WTC11 (cell line): ENCODE data around the gene PNLIPRP1. TPM values are rescaled to one million over a fixed set of nuclear protein-coding genes. Genes with fewer than 3 reads are reported as not detected.

Experiments
- ATAC-seq: fragments of 200-7000 bp; cut with Tn5 transposase; 2 replicates; pipeline ENCODE4 v1.10.0; 2021; ENCODE audit warnings: mild to moderate bottlenecking, moderate library complexity
- CTCF ChIA-PET: fragments of 300-600 bp; sonication (Branson Sonifier 250); formaldehyde crosslinking; loops from one replicate; lab custom pipeline; 2021; ENCODE audit warnings: antibody characterized with exemption; lab: Charles Lee
- POLR2A ChIA-PET: fragments of 350-600 bp; sonication (Branson Sonifier 250); formaldehyde crosslinking; loops from one replicate; lab custom pipeline; 2021; ENCODE audit warnings: antibody characterized with exemption; lab: Charles Lee
- DNase-seq: peaks from one replicate; pipeline ENCODE4 v3.0.0; 2021; ENCODE audit warnings: low spot score
- H3K27ac Mint-ChIP-seq: 2 replicates; pipeline ENCODE4 v1.8.0; 2021; ENCODE audit warnings: mixed read lengths
- H3K27me3 Mint-ChIP-seq: 2 replicates; pipeline ENCODE4 v1.8.0; 2021; ENCODE audit warnings: low read depth, mild to moderate bottlenecking, moderate library complexity, mixed read lengths
- H3K36me3 Mint-ChIP-seq: 2 replicates; pipeline ENCODE4 v1.8.0; 2021; ENCODE audit warnings: mixed read lengths
- H3K4me1 Mint-ChIP-seq: 2 replicates; pipeline ENCODE4 v1.8.0; 2022; ENCODE audit warnings: mixed read lengths
- H3K4me3 Mint-ChIP-seq: 2 replicates; pipeline ENCODE4 v1.8.0; 2021; ENCODE audit warnings: mild to moderate bottlenecking, moderate library complexity, mixed read lengths
- H3K9me3 Mint-ChIP-seq: 2 replicates; pipeline ENCODE4 v1.8.0; 2021; ENCODE audit warnings: mixed read lengths
- FOXJ3 ChIP-seq: sonication (generic); formaldehyde crosslinking; IDR thresholded peaks from 2 replicates; pipeline ENCODE4 v1.9.0; 2021; ENCODE audit warnings: missing genetic modification reagents, mild to moderate bottlenecking, borderline replicate concordance
- FOXP1 ChIP-seq: sonication (generic); formaldehyde crosslinking; IDR thresholded peaks from 2 replicates; pipeline ENCODE4 v1.8.0; 2022; ENCODE audit warnings: missing genetic modification reagents, mild to moderate bottlenecking, moderate library complexity, borderline replicate concordance
- GABPB1 ChIP-seq: sonication (generic); formaldehyde crosslinking; IDR thresholded peaks from 2 replicates; pipeline ENCODE4 v1.8.1; 2023; ENCODE audit warnings: mild to moderate bottlenecking, missing genetic modification reagents
- HMGA2 ChIP-seq: fragments of 250-450 bp; sonication (Bioruptor Pico); IDR thresholded peaks from 2 replicates; pipeline ENCODE4 v1.4.0; 2021; ENCODE audit warnings: mild to moderate bottlenecking, moderate library complexity
- KAT7 ChIP-seq: sonication (generic); formaldehyde crosslinking; IDR thresholded peaks from 2 replicates; pipeline ENCODE4 v1.8.1; 2023; ENCODE audit warnings: missing genetic modification reagents, mild to moderate bottlenecking, borderline replicate concordance
- NFE2L1 ChIP-seq: sonication (generic); formaldehyde crosslinking; IDR thresholded peaks from 2 replicates; pipeline ENCODE4 v1.8.1; 2023; ENCODE audit warnings: missing genetic modification reagents
- RORB ChIP-seq: fragments of 250-450 bp; sonication (Bioruptor Pico); IDR thresholded peaks from 2 replicates; pipeline ENCODE4 v1.9.0; 2021; ENCODE audit warnings: mild to moderate bottlenecking
- TEAD1 ChIP-seq: sonication (generic); formaldehyde crosslinking; IDR thresholded peaks from 2 replicates; pipeline ENCODE4 v1.8.0; 2022; ENCODE audit warnings: mild to moderate bottlenecking, missing genetic modification reagents
- ZNF121 ChIP-seq: sonication (generic); formaldehyde crosslinking; IDR thresholded peaks from 2 replicates; pipeline ENCODE4 v1.8.0; 2023; ENCODE audit warnings: missing genetic modification reagents
- ZNF138 ChIP-seq: sonication (generic); formaldehyde crosslinking; conservative IDR thresholded peaks from 2 replicates; pipeline ENCODE4 v1.8.1; 2022; ENCODE audit warnings: mild to moderate bottlenecking, moderate library complexity, missing genetic modification reagents
- ZNF232 ChIP-seq: sonication (generic); formaldehyde crosslinking; IDR thresholded peaks from 2 replicates; pipeline ENCODE4 v1.8.0; 2022; ENCODE audit warnings: mild to moderate bottlenecking, missing genetic modification reagents
- ZNF263 ChIP-seq: sonication (generic); formaldehyde crosslinking; IDR thresholded peaks from 2 replicates; pipeline ENCODE4 v1.8.1; 2022; ENCODE audit warnings: low read depth, mild to moderate bottlenecking, moderate library complexity, missing genetic modification reagents
- ZNF423 ChIP-seq: fragments of 250-450 bp; sonication (Bioruptor Pico); IDR thresholded peaks from 2 replicates; pipeline ENCODE4 v2.1.2; 2022; ENCODE audit warnings: mild to moderate bottlenecking, moderate library complexity
- total RNA-seq: library from RNA; stranded (reverse); gene quantifications from 3 replicates; pipeline ENCODE4 v1.2.3, GENCODE V29; 2021
- TF ChIP-seq, protein P1 (sequence below): sonication (generic); formaldehyde crosslinking; IDR thresholded peaks from 2 replicates; pipeline ENCODE4 v1.8.1; 2022; ENCODE audit warnings: mild to moderate bottlenecking, missing genetic modification reagents, moderate library complexity, borderline replicate concordance
- TF ChIP-seq, protein P2 (sequence below): sonication (generic); formaldehyde crosslinking; IDR thresholded peaks from 2 replicates; pipeline ENCODE4 v1.8.0; 2022; ENCODE audit warnings: mild to moderate bottlenecking, missing genetic modification reagents
- TF ChIP-seq, protein P3 (sequence below): fragments of 250-450 bp; sonication (Bioruptor Pico); IDR thresholded peaks from 2 replicates; pipeline ENCODE4 v2.1.2; 2022; ENCODE audit warnings: mild to moderate bottlenecking, moderate library complexity
- TF ChIP-seq, protein P4 (sequence below): sonication (generic); formaldehyde crosslinking; IDR thresholded peaks from 2 replicates; pipeline ENCODE4 v1.8.0; 2023; ENCODE audit warnings: missing genetic modification reagents, mild to moderate bottlenecking, borderline replicate concordance
- TF ChIP-seq, protein P5 (sequence below): fragments of 250-450 bp; sonication (Bioruptor Pico); IDR thresholded peaks from 2 replicates; pipeline ENCODE4 v1.9.0; 2021; ENCODE audit warnings: moderate library complexity, mild to moderate bottlenecking, inconsistent platforms, borderline replicate concordance
- TF ChIP-seq, protein P6 (sequence below): sonication (generic); formaldehyde crosslinking; IDR thresholded peaks from 2 replicates; pipeline ENCODE4 v1.8.0; 2022; ENCODE audit warnings: missing genetic modification reagents
- TF ChIP-seq, protein P7 (sequence below): sonication (generic); formaldehyde crosslinking; IDR thresholded peaks from 2 replicates; pipeline ENCODE4 v1.8.1; 2023; ENCODE audit warnings: mild to moderate bottlenecking, missing genetic modification reagents, moderate library complexity
- TF ChIP-seq, protein P8 (sequence below): sonication (generic); formaldehyde crosslinking; IDR thresholded peaks from 2 replicates; pipeline ENCODE4 v1.8.0; 2023; ENCODE audit warnings: mild to moderate bottlenecking, missing genetic modification reagents

PNLIPRP1 gene
- total RNA-seq, 1 experiment from 2014 or later = 0.68 TPM

DNA sequence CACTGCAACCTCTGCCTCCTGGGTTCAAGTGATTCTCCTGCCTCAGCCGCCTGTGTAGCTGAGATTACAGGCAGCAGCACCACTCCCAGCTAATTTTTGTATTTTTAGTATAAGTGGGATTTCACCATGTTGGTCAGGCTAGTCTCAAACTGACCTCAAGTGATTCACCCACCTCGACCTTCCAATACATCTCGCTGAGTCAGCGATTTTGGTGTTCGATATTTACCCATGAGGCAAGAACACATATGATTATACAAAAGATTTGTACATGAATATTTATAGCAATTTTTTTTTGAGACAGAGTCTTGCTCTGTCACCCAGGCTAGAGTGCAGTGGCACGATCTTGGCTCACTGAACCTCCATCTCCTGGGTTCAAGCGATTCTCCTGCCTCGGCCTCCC, 25.2 kb upstream of the PNLIPRP1 start:
- ATAC-seq = no peak
- H3K4me1 Mint-ChIP-seq = no peaks in the 10 kb centered on the region
- no peak for DNase-seq
- POLR2A ChIA-PET = no interaction called here
- H3K4me3 Mint-ChIP-seq = no peak overlapping the region
- H3K27me3 Mint-ChIP-seq = no peaks in the 10 kb centered on the region
- CTCF ChIA-PET = no interaction called here
- H3K9me3 Mint-ChIP-seq = no peaks in the 10 kb centered on the region
- TF ChIP-seq ZNF263 (CRISPR knock-in tag) (no peak), ZNF232 (no peak), HMGA2 (CRISPR knock-in tag) (no peak), ZNF138 (CRISPR knock-in tag) (no peak), NFE2L1 (CRISPR knock-in tag) (no peak)
- TF ChIP-seq, protein P1, sequence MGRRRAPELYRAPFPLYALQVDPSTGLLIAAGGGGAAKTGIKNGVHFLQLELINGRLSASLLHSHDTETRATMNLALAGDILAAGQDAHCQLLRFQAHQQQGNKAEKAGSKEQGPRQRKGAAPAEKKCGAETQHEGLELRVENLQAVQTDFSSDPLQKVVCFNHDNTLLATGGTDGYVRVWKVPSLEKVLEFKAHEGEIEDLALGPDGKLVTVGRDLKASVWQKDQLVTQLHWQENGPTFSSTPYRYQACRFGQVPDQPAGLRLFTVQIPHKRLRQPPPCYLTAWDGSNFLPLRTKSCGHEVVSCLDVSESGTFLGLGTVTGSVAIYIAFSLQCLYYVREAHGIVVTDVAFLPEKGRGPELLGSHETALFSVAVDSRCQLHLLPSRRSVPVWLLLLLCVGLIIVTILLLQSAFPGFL (CRISPR knock-in tag) = no peak
- TF ChIP-seq, protein P2, sequence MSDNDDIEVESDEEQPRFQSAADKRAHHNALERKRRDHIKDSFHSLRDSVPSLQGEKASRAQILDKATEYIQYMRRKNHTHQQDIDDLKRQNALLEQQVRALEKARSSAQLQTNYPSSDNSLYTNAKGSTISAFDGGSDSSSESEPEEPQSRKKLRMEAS = no peak
- TF ChIP-seq, protein P3, sequence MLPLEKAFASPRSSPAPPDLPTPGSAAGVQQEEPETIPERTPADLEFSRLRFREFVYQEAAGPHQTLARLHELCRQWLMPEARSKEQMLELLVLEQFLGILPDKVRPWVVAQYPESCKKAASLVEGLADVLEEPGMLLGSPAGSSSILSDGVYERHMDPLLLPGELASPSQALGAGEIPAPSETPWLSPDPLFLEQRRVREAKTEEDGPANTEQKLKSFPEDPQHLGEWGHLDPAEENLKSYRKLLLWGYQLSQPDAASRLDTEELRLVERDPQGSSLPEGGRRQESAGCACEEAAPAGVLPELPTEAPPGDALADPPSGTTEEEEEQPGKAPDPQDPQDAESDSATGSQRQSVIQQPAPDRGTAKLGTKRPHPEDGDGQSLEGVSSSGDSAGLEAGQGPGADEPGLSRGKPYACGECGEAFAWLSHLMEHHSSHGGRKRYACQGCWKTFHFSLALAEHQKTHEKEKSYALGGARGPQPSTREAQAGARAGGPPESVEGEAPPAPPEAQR (CRISPR knock-in tag) = no peak
- no peak overlapping the region for H3K27ac Mint-ChIP-seq
- no peaks in the 10 kb centered on the region for H3K36me3 Mint-ChIP-seq

DNA sequence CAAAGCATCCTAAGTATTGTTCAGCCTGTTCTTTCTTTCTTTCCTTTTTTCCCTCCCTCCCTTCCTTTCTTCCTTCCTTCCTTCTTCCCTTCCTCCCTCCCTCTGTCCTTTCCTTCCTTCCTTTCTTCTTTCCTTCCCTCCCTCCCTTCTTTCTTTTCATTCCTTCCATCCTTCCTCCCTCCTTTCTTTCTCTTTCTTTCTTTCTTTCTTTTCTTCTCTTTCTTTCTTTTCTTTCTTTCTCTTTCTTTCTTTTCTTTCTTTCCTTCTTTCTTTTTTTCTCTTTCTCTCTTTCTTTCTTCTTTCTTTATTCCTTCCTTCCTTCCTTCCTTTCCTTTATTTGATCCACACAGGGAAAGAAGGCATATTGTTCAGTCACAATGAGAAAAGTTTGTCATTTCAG, 23.8 kb upstream of the PNLIPRP1 start:
- Mint-ChIP-seq H3K27me3 (no peaks in the 10 kb centered on the region), H3K4me1 (no peaks in the 10 kb centered on the region), H3K36me3 (no peaks in the 10 kb centered on the region), H3K9me3 (no peaks in the 10 kb centered on the region), H3K27ac (no peak overlapping the region), H3K4me3 (no peak overlapping the region)
- ChIA-PET POLR2A (no interaction called here), CTCF (no interaction called here)
- ATAC-seq (no peak), DNase-seq (no peak)
- TF ChIP-seq ZNF423 = no peak
- TF ChIP-seq, protein P4, sequence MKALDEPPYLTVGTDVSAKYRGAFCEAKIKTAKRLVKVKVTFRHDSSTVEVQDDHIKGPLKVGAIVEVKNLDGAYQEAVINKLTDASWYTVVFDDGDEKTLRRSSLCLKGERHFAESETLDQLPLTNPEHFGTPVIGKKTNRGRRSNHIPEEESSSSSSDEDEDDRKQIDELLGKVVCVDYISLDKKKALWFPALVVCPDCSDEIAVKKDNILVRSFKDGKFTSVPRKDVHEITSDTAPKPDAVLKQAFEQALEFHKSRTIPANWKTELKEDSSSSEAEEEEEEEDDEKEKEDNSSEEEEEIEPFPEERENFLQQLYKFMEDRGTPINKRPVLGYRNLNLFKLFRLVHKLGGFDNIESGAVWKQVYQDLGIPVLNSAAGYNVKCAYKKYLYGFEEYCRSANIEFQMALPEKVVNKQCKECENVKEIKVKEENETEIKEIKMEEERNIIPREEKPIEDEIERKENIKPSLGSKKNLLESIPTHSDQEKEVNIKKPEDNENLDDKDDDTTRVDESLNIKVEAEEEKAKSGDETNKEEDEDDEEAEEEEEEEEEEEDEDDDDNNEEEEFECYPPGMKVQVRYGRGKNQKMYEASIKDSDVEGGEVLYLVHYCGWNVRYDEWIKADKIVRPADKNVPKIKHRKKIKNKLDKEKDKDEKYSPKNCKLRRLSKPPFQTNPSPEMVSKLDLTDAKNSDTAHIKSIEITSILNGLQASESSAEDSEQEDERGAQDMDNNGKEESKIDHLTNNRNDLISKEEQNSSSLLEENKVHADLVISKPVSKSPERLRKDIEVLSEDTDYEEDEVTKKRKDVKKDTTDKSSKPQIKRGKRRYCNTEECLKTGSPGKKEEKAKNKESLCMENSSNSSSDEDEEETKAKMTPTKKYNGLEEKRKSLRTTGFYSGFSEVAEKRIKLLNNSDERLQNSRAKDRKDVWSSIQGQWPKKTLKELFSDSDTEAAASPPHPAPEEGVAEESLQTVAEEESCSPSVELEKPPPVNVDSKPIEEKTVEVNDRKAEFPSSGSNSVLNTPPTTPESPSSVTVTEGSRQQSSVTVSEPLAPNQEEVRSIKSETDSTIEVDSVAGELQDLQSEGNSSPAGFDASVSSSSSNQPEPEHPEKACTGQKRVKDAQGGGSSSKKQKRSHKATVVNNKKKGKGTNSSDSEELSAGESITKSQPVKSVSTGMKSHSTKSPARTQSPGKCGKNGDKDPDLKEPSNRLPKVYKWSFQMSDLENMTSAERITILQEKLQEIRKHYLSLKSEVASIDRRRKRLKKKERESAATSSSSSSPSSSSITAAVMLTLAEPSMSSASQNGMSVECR (CRISPR knock-in tag) = no peak
- TF ChIP-seq, protein P5, sequence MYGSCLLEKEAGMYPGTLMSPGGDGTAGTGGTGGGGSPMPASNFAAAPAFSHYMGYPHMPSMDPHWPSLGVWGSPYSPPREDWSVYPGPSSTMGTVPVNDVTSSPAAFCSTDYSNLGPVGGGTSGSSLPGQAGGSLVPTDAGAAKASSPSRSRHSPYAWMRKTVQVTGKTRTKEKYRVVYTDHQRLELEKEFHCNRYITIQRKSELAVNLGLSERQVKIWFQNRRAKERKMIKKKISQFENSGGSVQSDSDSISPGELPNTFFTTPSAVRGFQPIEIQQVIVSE = no peak
- TF ChIP-seq, protein P6, sequence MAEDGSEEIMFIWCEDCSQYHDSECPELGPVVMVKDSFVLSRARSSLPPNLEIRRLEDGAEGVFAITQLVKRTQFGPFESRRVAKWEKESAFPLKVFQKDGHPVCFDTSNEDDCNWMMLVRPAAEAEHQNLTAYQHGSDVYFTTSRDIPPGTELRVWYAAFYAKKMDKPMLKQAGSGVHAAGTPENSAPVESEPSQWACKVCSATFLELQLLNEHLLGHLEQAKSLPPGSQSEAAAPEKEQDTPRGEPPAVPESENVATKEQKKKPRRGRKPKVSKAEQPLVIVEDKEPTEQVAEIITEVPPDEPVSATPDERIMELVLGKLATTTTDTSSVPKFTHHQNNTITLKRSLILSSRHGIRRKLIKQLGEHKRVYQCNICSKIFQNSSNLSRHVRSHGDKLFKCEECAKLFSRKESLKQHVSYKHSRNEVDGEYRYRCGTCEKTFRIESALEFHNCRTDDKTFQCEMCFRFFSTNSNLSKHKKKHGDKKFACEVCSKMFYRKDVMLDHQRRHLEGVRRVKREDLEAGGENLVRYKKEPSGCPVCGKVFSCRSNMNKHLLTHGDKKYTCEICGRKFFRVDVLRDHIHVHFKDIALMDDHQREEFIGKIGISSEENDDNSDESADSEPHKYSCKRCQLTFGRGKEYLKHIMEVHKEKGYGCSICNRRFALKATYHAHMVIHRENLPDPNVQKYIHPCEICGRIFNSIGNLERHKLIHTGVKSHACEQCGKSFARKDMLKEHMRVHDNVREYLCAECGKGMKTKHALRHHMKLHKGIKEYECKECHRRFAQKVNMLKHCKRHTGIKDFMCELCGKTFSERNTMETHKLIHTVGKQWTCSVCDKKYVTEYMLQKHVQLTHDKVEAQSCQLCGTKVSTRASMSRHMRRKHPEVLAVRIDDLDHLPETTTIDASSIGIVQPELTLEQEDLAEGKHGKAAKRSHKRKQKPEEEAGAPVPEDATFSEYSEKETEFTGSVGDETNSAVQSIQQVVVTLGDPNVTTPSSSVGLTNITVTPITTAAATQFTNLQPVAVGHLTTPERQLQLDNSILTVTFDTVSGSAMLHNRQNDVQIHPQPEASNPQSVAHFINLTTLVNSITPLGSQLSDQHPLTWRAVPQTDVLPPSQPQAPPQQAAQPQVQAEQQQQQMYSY = no peak
- TF ChIP-seq FOXJ3 (CRISPR knock-in tag) = no peak
- TF ChIP-seq KAT7 = no peak
- TF ChIP-seq, protein P7, sequence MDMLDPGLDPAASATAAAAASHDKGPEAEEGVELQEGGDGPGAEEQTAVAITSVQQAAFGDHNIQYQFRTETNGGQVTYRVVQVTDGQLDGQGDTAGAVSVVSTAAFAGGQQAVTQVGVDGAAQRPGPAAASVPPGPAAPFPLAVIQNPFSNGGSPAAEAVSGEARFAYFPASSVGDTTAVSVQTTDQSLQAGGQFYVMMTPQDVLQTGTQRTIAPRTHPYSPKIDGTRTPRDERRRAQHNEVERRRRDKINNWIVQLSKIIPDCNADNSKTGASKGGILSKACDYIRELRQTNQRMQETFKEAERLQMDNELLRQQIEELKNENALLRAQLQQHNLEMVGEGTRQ (CRISPR knock-in tag) = no peak
- TF ChIP-seq ZNF121 (CRISPR knock-in tag) = no peak
- TF ChIP-seq ZNF232 = no peak
- no peak for TF ChIP-seq FOXP1 (CRISPR knock-in tag)
- TF ChIP-seq TEAD1 (CRISPR knock-in tag) = no peak
- no peak for TF ChIP-seq GABPB1 (CRISPR knock-in tag)
- TF ChIP-seq, protein P8, sequence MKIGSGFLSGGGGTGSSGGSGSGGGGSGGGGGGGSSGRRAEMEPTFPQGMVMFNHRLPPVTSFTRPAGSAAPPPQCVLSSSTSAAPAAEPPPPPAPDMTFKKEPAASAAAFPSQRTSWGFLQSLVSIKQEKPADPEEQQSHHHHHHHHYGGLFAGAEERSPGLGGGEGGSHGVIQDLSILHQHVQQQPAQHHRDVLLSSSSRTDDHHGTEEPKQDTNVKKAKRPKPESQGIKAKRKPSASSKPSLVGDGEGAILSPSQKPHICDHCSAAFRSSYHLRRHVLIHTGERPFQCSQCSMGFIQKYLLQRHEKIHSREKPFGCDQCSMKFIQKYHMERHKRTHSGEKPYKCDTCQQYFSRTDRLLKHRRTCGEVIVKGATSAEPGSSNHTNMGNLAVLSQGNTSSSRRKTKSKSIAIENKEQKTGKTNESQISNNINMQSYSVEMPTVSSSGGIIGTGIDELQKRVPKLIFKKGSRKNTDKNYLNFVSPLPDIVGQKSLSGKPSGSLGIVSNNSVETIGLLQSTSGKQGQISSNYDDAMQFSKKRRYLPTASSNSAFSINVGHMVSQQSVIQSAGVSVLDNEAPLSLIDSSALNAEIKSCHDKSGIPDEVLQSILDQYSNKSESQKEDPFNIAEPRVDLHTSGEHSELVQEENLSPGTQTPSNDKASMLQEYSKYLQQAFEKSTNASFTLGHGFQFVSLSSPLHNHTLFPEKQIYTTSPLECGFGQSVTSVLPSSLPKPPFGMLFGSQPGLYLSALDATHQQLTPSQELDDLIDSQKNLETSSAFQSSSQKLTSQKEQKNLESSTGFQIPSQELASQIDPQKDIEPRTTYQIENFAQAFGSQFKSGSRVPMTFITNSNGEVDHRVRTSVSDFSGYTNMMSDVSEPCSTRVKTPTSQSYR (CRISPR knock-in tag) = no peak
- no peak for TF ChIP-seq RORB (CRISPR knock-in tag)
